ENCODE data around the gene RBFOX1.

Gene RBFOX1

GRCh38 chr16:7614021-7614795 is 281.6 kb downstream of the RBFOX1 start:
- no peak for DNase-seq

DNA sequence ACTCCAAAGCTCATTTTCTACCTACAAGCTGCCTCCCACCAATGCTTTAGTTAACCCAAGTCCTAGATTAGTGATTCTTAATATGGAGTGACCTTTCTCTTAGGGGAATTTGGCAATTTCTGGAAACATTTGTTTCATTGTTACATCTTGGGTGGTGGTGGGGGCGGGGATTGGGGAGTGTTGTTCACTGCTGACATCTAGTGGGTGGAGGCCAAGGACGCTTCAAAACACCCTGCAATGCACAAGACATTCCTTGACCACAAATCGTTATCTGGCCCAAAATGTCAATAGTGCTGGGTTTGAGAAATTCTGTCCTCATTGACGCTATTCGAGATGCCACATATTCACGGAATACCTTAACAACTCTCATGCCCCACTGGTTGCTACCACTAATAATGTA is 282.9 kb downstream of the RBFOX1 start:
- DNase-seq = no peak

GRCh38 chr16:7624871-7625766 is 292.5 kb downstream of the RBFOX1 start:
- no peak for DNase-seq

DNA sequence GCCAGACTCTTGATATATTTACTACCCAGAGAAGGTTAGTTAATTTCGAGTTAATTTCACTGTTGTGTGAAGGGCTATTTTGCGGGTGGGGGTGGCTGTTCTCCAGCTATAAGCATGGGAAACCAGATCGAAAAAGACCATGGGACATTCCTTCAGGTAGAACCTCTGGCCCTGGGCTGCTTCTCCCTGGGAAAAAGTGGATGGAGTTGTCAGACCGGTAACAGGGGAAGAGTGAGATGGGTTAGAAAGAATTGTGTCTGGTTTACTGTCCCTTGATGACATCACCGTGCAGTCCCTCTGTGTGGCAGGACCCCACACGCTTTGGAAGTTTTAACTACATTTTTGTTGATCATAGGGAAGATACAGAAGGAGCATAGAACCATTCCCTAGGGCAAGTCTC is 296.3 kb downstream of the RBFOX1 start:
- no peak for DNase-seq

GRCh38 chr16:7629571-7629970 is 296.9 kb downstream of the RBFOX1 start:
- DNase-seq = no peak

DNA sequence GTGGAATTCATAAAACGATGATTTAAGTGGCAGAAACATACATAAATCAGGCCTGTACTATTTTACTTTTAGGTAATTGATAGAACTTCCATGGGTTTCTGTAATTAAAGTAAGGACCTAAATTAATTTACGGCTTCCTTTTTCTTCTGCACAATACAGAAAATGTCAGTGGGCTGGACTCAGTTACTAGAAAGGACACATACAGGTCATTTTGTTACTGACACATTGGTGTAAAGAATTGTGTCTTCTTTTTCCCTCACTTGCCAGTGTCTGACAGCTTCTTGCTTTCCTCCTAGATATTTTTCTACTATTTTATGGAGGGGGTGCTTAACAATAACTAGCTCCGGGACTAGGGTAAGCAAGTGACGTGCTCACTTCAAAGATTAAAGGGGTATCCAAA is 304.8 kb downstream of the RBFOX1 start:
- DNase-seq = no peak

- DNase-seq = no peak
Observed at GRCh38 chr16:7638306-7638705, 305.7 kb downstream of the RBFOX1 start.

DNA sequence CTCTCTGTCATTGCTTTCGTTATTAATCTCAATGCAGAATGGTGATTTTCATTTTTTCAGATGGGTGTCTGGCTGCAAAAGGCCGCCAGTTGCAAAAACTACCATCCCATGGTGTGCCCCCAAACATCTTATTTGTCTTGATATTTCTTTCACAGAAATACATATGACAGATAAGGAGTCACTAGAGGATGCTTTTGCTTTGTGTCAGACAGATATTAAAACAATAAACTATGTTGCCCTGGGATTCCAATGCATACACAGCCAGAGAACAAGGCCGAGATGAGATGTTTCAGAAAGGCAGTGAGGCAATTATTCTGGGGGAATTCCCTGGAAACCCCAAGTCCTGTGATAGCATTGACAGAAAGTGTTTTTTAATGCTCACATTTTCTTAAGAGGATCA is 307.7 kb downstream of the RBFOX1 start:
- DNase-seq = no peak

GRCh38 chr16:7644176-7644575 is 311.5 kb downstream of the RBFOX1 start:
- DNase-seq = no peak

DNA sequence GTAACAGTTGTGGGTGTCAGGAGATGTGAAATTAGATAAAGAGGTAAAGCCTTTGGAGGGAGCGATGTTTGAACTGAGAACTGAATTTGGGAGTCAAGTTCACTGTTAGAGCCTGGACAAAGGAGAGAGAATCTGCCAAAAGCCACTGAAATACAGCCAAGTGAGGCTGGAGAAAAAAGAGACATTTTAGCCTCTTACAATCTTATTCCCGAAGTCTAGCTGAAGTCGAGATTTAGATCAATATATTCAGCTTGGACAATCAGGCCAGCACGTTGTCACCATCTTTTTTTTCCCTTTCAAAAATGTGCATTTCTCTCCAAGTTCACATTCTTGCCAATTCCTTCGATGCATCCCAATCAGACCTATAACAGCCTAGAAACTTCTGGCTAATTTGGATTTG is 312.2 kb downstream of the RBFOX1 start:
- no peak for DNase-seq

GRCh38 chr16:7646821-7647500 is 314.3 kb downstream of the RBFOX1 start:
- DNase-seq = no peak

GRCh38 chr16:7650431-7650830 is 317.8 kb downstream of the RBFOX1 start:
- DNase-seq = no peak

- no peak for DNase-seq
Observed at GRCh38 chr16:7651803-7652570, 319.3 kb downstream of the RBFOX1 start.

- no peak for DNase-seq
Observed at GRCh38 chr16:7653746-7654461, 321.3 kb downstream of the RBFOX1 start.

DNA sequence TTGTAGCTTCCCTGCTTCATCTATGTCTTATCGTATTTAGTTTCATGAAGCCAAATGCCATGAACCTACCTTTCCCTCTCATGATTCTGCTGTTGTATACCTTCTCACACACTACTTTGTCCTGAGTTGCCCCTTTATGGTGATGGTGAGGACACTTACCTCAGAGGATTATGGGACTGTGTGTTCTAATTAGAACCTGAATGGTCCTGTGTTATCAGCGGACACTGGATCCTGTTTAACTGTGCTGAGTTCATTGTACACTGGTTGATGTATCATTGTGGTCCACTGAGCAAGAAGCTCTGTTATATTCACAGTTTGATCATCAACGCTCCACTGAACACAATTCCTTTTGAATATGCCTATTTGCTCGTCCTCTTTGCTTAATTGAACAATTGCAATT is 343.0 kb downstream of the RBFOX1 start:
- DNase-seq = no peak

- no peak for DNase-seq
Observed at GRCh38 chr16:7680296-7680695, 347.7 kb downstream of the RBFOX1 start.

- DNase-seq = no peak
Observed at GRCh38 chr16:7688811-7689210, 356.2 kb downstream of the RBFOX1 start.

DNA sequence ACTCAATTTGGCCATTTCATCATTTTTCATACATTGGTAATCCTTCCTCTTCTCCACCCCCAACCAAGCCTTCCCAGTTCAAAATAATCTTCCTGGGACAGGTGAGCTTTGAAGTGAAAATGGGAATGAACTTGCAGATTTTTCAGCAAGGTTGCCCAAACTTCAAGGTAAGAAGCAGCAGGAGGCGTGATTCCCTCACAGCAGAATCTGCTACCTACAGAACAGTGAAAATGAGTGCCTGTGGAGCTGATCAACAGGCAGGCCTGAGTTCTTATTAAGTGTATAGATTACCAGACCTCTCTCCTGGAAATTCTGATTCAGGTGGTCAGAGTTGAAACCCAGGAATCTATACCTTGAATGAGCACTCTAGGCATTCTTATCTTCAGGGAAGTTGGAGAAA is 356.6 kb downstream of the RBFOX1 start:
- no peak for DNase-seq

GRCh38 chr16:7691533-7691932 is 358.9 kb downstream of the RBFOX1 start:
- DNase-seq = no peak

- DNase-seq = no peak
Observed at GRCh38 chr16:7703672-7704071, 371.0 kb downstream of the RBFOX1 start.

DNA sequence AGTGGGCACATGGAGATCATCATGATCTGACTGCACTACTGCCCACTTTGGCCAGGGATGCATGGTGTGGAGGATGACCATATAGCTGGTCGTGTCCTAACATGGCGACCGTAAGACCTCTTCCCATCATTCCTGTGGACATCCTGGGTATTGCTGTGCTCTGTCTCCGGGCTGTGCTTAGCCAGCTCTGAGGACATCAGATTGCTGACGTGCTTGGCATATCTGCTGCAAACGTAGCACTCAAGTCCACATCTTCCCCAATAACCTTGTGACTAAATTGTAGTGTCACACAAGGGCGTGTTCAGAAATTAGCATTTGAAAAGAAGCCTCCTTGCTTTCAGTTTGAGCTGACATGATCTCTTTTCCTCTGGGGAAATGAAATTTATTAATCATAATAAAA is 373.2 kb downstream of the RBFOX1 start:
- no peak for DNase-seq

GRCh38 chr16:7709186-7709585 is 376.5 kb downstream of the RBFOX1 start:
- no peak for DNase-seq
